ENCODE results near the gene IGFBP1. TPM values are rescaled to one million over a fixed set of nuclear protein-coding genes. Genes with fewer than 3 reads are reported as not detected.

IGFBP1 gene
- total RNA-seq, 1 donor from 2014 or later = not detected

DNA sequence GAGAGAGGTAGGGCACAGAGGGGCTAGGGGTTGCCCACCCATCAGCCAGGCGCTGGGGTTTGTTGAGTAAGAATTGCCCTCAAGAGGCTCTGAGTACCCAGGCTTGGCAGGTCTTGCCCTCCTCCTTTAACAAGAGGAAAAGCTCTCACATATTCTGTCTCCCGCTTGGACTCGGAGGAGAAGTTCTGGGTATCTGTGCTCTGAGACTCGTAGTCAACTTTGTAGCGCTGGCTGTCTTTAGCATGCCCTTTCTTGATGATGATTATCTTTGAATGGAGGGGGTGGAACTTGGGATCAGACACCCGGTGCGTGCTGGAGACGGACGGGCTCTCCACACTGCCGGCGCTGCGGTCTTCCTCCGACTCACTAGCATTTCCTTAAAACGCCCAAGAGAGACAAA is 28.8 kb downstream of the IGFBP1 start:
- peak overlapping the region; percentile 98 for H3K4me3 Mint-ChIP-seq
- peaks cover 48% of the 10 kb centered on the region for H3K4me1 Mint-ChIP-seq
- peaks cover 43% of the 10 kb centered on the region for H3K36me3 Mint-ChIP-seq
- no peaks in the 10 kb centered on the region for H3K27me3 Mint-ChIP-seq (ENCODE audit: low read depth)
- H3K9me3 Mint-ChIP-seq = no peaks in the 10 kb centered on the region
- TF ChIP-seq, protein P1, sequence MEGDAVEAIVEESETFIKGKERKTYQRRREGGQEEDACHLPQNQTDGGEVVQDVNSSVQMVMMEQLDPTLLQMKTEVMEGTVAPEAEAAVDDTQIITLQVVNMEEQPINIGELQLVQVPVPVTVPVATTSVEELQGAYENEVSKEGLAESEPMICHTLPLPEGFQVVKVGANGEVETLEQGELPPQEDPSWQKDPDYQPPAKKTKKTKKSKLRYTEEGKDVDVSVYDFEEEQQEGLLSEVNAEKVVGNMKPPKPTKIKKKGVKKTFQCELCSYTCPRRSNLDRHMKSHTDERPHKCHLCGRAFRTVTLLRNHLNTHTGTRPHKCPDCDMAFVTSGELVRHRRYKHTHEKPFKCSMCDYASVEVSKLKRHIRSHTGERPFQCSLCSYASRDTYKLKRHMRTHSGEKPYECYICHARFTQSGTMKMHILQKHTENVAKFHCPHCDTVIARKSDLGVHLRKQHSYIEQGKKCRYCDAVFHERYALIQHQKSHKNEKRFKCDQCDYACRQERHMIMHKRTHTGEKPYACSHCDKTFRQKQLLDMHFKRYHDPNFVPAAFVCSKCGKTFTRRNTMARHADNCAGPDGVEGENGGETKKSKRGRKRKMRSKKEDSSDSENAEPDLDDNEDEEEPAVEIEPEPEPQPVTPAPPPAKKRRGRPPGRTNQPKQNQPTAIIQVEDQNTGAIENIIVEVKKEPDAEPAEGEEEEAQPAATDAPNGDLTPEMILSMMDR (IDR thresholded peaks at IDR 0.05; ENCODE audit: unreplicated experiment) = no peak
- DNase-seq (ENCODE audit: low spot score in 2 of 2, unreplicated experiment in 2 of 2) = no peak
- peak overlapping the region; percentile 82 for H3K27ac Mint-ChIP-seq

DNA sequence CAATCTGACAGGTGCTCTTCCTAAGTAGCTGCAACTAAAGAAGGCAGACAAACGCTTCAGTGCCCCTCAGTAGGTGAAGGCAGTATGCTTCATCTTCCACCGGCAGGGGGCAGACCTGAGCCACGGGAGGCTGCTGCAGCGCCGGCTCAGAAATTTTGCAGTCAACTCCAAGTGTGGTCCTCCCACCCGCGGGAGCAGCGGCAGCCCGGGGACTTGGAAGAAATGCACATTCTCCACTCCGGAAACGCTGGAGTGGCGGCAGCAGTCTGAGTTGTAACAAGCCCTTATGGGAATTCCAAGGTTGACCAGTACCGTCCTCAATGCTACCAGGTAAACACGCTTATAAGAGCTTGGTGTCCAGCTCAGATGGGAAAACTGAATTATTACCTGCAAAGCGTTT is 29.4 kb downstream of the IGFBP1 start:
- Mint-ChIP-seq H3K27me3 (ENCODE audit: low read depth) (no peaks in the 10 kb centered on the region), H3K9me3 (no peaks in the 10 kb centered on the region), H3K4me1 (peaks cover 54% of the 10 kb centered on the region), H3K27ac (peak overlapping the region; percentile 82), H3K36me3 (peaks cover 38% of the 10 kb centered on the region), H3K4me3 (peak overlapping the region; percentile 98)
- TF ChIP-seq, protein P1 (IDR thresholded peaks at IDR 0.05; ENCODE audit: unreplicated experiment) = peak; percentile 99
- DNase-seq (ENCODE audit: low spot score in 2 of 2, unreplicated experiment in 2 of 2) = peak; percentile 78 to 96

GRCh38 chr7:45918556-45918955 is 30.3 kb downstream of the IGFBP1 start:
- Mint-ChIP-seq H3K4me1 (peaks cover 63% of the 10 kb centered on the region), H3K9me3 (no peaks in the 10 kb centered on the region), H3K27me3 (ENCODE audit: low read depth) (no peaks in the 10 kb centered on the region), H3K4me3 (peak overlapping the region; percentile 98), H3K27ac (peak overlapping the region; percentile 82), H3K36me3 (peaks cover 29% of the 10 kb centered on the region)
- TF ChIP-seq, protein P1 (IDR thresholded peaks at IDR 0.05; ENCODE audit: unreplicated experiment) = no peak
- DNase-seq (ENCODE audit: low spot score in 2 of 2, unreplicated experiment in 2 of 2) = no peak

- Mint-ChIP-seq H3K27me3 (ENCODE audit: low read depth) (no peaks in the 10 kb centered on the region), H3K4me3 (peak overlapping the region; percentile 98), H3K36me3 (peaks cover 26% of the 10 kb centered on the region), H3K4me1 (peaks cover 68% of the 10 kb centered on the region), H3K9me3 (no peaks in the 10 kb centered on the region), H3K27ac (peak overlapping the region; percentile 82)
- DNase-seq (ENCODE audit: low spot score in 2 of 2, unreplicated experiment in 2 of 2) = no peak
- TF ChIP-seq, protein P1 (IDR thresholded peaks at IDR 0.05; ENCODE audit: unreplicated experiment) = no peak
Measured at GRCh38 chr7:45919231-45919784, 31.0 kb downstream of the IGFBP1 start.

DNA sequence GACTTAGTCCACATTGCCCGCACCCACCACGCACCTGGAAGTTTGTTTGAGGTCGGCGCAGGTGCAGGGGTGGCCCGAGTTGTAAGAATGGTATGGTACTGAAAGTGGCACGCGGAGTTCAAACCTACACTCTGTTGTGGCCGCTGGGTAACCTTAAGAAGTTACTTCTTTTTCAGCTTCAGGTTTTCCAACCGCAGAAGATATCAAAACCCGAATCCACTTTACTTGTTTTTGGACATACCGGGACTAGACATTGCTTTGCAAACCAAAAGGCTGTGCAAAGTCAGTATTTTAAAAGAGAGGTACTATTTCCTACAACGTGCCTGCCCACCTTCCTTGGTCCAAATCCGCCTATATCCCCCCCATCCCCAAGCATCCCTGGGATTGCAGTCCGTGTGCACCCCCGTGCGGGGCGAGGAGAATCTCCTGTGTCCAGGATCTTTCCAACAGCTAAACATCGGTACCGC is 31.7 kb downstream of the IGFBP1 start:
- Mint-ChIP-seq H3K9me3 (no peaks in the 10 kb centered on the region), H3K4me3 (peak overlapping the region; percentile 98), H3K4me1 (peaks cover 65% of the 10 kb centered on the region), H3K36me3 (peaks cover 20% of the 10 kb centered on the region), H3K27me3 (ENCODE audit: low read depth) (no peaks in the 10 kb centered on the region), H3K27ac (peak overlapping the region; percentile 92)
- no peak for DNase-seq (ENCODE audit: low spot score in 2 of 2, unreplicated experiment in 2 of 2)
- TF ChIP-seq, protein P1 (IDR thresholded peaks at IDR 0.05; ENCODE audit: unreplicated experiment) = no peak

Data from mesothelial cell of epicardium (in vitro differentiated cells).